GM12873 (cell line): Measurements from ENCODE around the gene MMP23B.
"Not testable (repeated sequence)": the region's sequence is repeated elsewhere in the genome, so short reads cannot be mapped to it uniquely, and the experiment has no call there.

ENCODE experiments used
- TF ChIP-seq, protein P1 (sequence below): IDR thresholded peaks from 2 replicates; pipeline ENCODE4 v1.5.1; 2012; ENCODE audit warnings: low read depth, mild to moderate bottlenecking, moderate library complexity, low read length, control low read depth; ENCODE audit not compliant: insufficient read depth; ENCODE audit errors: missing control alignments

Gene MMP23B

DNA sequence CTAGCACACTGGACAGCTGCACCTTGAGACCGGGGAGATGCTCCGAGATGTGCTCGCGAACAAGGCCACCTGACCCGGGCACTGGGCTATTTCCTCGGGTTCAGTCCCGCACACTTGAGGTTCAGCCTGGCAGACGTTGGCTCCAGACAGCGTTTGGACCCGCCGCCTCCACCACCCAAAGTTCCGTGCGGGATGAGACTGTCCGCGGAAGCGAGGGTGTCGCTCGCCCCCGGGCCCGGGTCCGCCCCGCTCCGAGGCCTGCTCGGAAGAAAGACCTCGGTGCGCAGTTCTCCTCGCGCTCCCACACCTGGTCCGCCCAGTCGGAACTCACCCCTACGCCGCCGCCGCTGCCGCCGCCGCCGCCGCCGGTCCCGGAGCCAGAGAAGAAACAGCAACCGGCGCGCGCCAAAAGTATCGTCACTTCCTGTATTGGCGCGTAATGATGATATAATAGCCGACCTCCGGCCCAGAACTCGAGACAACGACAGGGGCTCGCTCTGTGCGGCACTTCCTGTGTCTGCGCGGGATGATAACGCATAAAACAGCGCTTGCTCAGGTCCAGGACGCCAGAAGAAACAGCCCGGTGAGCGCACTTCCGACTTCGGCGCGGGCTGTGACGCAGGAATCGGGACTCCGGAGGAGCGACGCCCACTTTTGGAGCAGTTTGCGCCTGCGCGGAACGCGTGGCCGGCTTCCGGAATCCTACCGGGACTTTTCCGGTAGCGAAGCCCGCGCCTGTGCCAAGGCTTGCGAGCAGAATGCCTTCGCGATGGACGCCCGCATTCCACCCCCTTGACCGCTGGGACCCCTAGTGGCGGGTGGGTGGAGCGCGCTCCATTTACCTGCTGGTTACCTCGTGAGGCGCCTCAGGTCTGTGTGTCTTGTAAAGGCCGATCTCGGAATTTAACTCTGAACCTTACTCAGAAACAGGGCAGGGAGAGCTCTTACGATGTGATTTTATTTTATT is 26.9 kb downstream of the MMP23B start, which contains the start of gene CDK11B:
Gene CDK11B, minus strand, starts transcription at position 422 of the 967 bp plus-strand sequence. CDS start 1,519 bp downstream, outside the sequence.
- TF ChIP-seq, protein P1, sequence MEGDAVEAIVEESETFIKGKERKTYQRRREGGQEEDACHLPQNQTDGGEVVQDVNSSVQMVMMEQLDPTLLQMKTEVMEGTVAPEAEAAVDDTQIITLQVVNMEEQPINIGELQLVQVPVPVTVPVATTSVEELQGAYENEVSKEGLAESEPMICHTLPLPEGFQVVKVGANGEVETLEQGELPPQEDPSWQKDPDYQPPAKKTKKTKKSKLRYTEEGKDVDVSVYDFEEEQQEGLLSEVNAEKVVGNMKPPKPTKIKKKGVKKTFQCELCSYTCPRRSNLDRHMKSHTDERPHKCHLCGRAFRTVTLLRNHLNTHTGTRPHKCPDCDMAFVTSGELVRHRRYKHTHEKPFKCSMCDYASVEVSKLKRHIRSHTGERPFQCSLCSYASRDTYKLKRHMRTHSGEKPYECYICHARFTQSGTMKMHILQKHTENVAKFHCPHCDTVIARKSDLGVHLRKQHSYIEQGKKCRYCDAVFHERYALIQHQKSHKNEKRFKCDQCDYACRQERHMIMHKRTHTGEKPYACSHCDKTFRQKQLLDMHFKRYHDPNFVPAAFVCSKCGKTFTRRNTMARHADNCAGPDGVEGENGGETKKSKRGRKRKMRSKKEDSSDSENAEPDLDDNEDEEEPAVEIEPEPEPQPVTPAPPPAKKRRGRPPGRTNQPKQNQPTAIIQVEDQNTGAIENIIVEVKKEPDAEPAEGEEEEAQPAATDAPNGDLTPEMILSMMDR: not testable (repeated sequence)

DNA sequence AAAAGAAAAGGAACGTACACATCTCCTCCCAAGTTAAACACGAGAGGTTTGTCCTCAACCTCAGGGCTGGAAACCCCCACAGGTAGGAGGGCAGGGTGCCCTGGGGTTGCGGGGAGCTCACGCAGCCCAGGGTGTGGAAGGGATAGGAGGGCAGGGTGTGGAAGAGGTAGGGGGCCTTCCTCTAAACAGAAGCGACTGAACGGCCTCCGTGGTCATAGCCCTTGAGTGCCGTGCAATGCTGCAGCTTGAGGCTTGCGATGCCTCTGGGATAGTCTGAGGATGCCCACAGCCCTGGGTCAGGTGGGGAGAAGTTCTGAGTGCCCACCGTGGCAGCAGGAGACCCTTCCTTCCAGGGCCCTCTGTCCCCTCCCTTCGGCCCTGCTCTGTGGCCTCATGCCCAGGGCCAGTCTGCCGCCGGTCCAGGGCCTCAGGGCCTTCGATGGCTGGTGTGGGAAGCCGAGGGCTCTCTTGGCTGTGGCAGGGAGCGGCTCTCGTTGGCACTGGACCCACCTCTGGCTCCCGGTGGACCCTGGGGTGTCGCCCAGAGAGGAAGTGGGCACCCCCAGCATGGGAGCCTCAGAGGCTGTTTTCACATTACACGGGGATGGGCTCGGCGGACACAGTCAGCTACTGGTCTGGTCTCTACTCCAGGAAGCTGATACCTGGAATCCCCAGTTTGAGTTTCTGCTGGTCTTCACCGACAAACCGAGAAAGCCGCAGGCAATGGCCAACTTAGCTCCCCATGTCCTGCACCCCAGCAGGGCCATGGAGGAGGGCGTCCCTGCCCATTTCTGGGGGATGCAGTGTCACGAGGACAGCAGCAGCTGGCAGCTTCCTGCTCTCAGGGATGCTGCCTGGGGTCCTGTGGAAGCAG is 33.2 kb downstream of the MMP23B start:
- TF ChIP-seq, protein P1: no peak

DNA sequence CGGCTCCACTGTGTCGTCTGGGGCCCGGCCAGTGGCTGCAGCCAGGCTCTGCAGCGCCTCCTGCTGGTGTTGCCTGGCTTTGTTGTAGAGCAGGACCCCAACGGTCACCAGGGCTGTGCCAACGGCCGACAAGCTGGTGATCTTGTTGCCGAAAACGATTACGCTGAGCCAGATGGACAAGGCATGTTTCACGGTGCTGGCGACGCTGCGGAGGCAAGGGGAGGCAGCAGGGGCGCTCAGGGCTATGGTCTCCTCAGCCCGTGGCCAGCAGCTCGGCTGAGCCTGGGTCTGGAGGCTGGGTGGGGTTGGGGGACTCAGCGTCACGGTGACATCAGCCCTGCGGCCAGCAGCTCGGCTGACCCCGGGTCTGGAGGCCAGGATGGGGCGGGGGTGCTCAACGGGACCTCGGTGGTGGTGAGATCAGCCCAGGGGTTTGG is 33.9 kb downstream of the MMP23B start:
- TF ChIP-seq, protein P1: peak; percentile 72

DNA sequence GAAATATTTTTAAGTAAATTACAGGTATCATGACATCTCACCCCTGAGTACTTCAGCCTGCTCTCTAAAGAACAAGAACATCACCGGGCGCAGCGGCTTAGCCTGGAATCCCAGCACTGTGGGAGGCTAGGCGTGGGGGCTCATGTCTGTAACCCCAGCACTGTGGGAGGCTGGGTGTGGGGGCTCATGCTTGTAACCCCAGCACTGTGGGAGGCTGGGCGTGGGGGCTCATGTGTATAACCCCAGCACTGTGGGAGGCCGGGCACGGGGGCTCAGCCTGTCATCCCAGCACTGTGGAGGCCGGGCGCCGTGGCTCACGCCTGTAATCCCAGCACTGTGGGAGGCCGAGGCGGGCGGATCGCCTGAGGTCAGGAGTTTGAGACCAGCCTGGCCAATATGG is 34.6 kb downstream of the MMP23B start:
- TF ChIP-seq, protein P1: no peak

DNA sequence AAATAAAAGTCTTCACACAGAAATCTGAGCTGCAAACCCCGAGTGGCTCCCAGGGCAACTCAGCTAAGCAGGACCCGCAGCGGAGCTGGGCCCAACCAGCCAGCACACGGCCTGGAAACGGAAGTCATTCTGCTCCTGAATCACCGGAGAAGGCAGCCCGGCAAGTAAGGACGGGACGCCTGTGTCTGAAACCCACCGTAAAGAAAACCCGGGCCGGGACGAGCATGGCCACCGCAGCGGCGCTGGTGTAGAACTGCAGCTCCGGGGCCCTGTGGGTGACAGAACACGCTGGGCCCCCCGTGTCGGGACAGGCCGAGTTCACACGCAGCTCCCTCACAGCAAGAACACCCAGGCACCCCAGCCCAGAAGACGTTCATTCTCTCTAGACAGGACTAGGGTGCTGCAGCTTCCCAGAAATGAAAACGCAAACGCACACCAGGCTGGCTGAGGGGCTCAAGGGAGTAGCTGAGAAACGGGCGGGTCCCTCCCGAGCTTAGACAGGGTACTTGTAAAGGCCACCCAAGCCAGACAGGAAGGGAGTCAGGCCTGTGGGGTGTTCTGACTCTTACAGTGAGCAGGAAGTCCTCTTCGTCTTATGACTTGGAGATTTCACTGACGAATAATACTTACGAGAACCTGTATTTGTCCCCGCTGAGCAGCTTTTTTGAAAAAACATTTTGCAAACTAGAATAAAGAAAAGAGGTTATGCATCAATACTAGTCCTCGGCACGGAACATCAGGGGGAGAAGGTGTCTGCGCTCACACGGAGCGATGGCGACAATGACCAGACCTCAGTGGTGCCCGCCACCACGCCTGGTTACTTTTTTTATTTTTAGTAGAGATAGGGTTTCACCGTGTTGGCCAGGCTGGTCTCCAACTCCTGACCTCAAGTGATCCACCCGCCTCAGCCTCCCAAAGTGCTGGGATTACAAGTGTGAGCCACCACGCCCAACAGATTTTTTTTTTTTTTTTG is 37.8 kb downstream of the MMP23B start:
- TF ChIP-seq, protein P1: no peak

DNA sequence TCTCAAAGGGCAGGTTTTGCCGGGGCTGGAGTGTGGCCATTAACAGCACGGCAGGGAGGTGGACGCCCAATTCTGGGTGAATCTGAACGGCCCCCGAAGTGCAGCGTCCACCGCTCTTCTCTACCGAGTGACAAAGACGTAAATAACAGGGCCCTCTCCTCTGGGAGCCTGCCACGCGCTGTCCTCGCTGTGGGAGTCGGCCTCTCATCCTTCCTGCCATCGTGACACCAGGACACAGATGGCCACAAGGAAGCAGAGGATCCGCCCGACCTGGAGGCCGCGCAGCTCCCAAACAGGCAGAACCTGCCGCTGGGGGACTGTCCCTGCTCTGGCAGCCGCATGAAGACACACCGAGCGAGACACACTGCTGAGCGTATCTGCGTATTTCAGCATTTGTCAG is 38.9 kb downstream of the MMP23B start:
- TF ChIP-seq, protein P1: no peak
